ENCODE data around the gene AGPAT2. TPM values are rescaled to one million over a fixed set of nuclear protein-coding genes. Genes with fewer than 3 reads are reported as not detected.

Gene AGPAT2
- total RNA-seq, 1 donor from 2014 or later, result 16.6 TPM

- intact Hi-C loops (cut with micrococcal nuclease), result loop anchor here (10.0 kb wide), 1 partner anchor 49 kb away; the partner anchor contains the start of gene DIPK1B
- POLR2A ChIA-PET, result no interaction called here
- H3K27ac Mint-ChIP-seq, result no peak overlapping the region
Measured at GRCh38 chr9:136665704-136666371, 21.4 kb downstream of the AGPAT2 start.

DNA sequence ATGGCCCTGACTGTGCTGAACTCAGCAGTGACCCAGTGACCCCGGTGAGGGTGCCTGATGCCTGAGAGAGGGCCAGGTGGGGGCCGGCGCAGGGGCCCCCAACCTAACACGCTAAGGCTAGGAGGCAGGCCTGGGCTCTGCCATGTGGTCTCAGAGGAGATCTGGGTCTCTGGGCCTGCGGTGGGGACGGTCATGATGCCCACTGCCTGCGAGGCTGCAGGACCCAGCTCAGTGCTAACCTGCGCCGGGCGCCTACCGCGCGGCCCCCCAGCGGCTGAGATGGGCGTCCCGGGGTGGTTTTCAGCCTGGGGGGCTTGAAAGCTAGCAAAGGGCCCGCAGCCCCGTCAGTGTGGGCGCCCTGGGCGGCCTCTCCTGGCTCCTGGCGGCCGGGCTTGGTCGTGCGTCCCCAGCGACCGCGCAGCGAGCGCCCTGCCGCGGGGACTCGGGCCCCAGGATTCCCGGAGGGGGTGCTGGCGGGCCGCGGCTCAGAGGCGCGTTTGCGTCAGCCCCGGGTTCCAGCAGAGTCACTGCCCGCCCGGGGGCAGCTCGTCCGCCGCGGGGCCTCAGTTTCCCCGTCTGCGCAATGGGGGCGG lies 22.1 kb downstream of the AGPAT2 start:
- intact Hi-C loops (cut with micrococcal nuclease), result loop anchor here (10.0 kb wide), 1 partner anchor 50 kb away; the partner anchor contains the start of gene DIPK1B
- no peak for TF ChIP-seq CTCF (IDR thresholded peaks at IDR 0.05)
- peak; percentile 47 for ATAC-seq (ENCODE audit: low read depth)
- H3K27ac Mint-ChIP-seq, result no peak overlapping the region
- POLR2A ChIA-PET, result no interaction called here
- no peaks in the 10 kb centered on the region for H3K36me3 Mint-ChIP-seq (ENCODE audit: low read depth)
- H3K4me3 Mint-ChIP-seq, result peak overlapping the region; percentile 73
- CTCF ChIA-PET, result no interaction called here
- DNase-seq, result no peak
- peaks cover 6% of the 10 kb centered on the region for H3K4me1 Mint-ChIP-seq
- H3K27me3 Mint-ChIP-seq, result peaks cover 16% of the 10 kb centered on the region
- H3K9me3 Mint-ChIP-seq, result no peaks in the 10 kb centered on the region

More at GRCh38 chr9:136665704-136666371, 21.4 kb downstream of the AGPAT2 start:
- no peak for TF ChIP-seq CTCF (IDR thresholded peaks at IDR 0.05)
- no peaks in the 10 kb centered on the region for H3K36me3 Mint-ChIP-seq (ENCODE audit: low read depth)
- DNase-seq (no peak), ATAC-seq (ENCODE audit: low read depth) (peak; percentile 55)
- peaks cover 16% of the 10 kb centered on the region for H3K27me3 Mint-ChIP-seq
- H3K4me3 Mint-ChIP-seq, result no peak overlapping the region
- H3K9me3 Mint-ChIP-seq, result no peaks in the 10 kb centered on the region
- H3K4me1 Mint-ChIP-seq, result peaks cover 6% of the 10 kb centered on the region
- CTCF ChIA-PET, result no interaction called here

DNA sequence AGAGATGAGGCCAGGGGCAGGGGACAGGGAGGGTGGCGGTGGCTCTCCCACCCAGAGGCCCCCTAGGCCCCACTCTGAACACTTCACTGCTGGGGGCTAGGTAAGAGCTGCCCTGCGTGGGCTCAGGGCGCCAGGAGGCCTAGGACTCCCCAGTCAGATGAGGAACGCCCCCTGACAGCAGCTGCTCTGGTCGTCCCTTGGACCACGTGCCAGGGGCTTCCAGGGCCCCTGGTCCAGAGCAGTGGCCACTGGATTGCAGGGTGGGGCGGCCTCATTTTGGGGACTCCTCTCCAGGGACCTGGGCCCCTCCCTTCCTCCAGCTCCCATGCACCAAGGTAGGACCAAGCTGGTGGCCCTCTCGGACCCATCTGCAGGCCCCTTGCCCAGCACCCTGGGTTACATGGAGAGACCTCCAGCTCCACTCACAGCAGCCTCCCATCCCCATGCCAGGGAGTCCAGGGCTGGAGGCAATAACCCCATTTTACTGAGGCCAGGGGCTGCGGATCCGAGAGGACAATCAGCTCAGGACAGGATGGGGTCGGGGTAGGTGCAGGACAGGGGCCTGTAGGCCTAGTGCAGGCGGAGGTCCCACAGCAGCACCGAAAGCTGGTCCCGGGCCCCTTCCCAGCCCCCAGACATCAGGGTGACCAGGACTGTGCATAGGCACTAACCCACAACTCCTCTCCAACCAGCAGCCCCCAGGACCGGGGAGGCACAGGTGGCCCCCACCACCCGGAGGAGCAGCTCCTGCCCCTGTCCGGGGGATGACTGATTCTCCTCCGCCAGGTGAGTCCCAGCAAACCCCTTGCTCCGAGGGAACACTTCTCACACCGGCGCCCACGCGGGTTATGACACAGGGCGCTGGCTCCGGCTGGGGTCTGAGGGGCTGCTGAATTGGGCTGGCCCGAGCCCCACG lies 23.0 kb downstream of the AGPAT2 start:
- Mint-ChIP-seq H3K4me1 (peaks cover 6% of the 10 kb centered on the region), H3K4me3 (peak overlapping the region; percentile 73), H3K9me3 (no peaks in the 10 kb centered on the region), H3K36me3 (ENCODE audit: low read depth) (no peaks in the 10 kb centered on the region), H3K27ac (no peak overlapping the region), H3K27me3 (peaks cover 16% of the 10 kb centered on the region)
- intact Hi-C loops (cut with micrococcal nuclease), result loop anchor here (10.0 kb wide), 1 partner anchor 51 kb away; the partner anchor contains the start of gene DIPK1B
- TF ChIP-seq CTCF (IDR thresholded peaks at IDR 0.05), result no peak
- DNase-seq, result peak; percentile 15
- no peak for ATAC-seq (ENCODE audit: low read depth)
- CTCF ChIA-PET, result no interaction called here
- POLR2A ChIA-PET, result no interaction called here

- H3K27ac Mint-ChIP-seq, result no peak within 1 kb of the TSS
- intact Hi-C loops (cut with micrococcal nuclease), result loop anchor here (10.0 kb wide), 1 partner anchor 52 kb away; the partner anchor contains the start of gene DIPK1B
Measured at GRCh38 chr9:136662656-136663581, 24.3 kb downstream of the AGPAT2 start, which contains the start of gene EGFL7. TSS of gene EGFL7 (plus strand) at chr9:136662916. CDS start at chr9:136668283, 5,367 bp downstream.

More at GRCh38 chr9:136662656-136663581, 24.3 kb downstream of the AGPAT2 start, which contains the start of gene EGFL7:
- Mint-ChIP-seq H3K27me3 (peaks cover 21% of the 10 kb centered on the region), H3K9me3 (no peaks in the 10 kb centered on the region), H3K4me3 (no peak within 1 kb of the TSS), H3K4me1 (peaks cover 12% of the 10 kb centered on the region), H3K36me3 (ENCODE audit: low read depth) (no peaks in the 10 kb centered on the region)
- CTCF ChIA-PET, result no interaction called here
- POLR2A ChIA-PET, result no interaction called here
- ATAC-seq (ENCODE audit: low read depth) (no peak), DNase-seq (peak; percentile 14)
- no peak for TF ChIP-seq CTCF (IDR thresholded peaks at IDR 0.05)

Measured in activated B cell treated with CpG ODN at 0.5 μM for 24 hours (primary cell).